VCaP (cell line): ENCODE data around the gene ZNF329.

ENCODE experiments used
- H3K27ac ChIP-seq: fragments of 450-650 bp; 2 replicates; pipeline ENCODE4 v1.5.1; 2017
- CTCF ChIP-seq: fragments of 450-650 bp; conservative IDR thresholded peaks from 2 replicates; pipeline ENCODE4 v1.5.1; 2017; ENCODE audit warnings: mild to moderate bottlenecking, moderate library complexity

The ZNF329 gene

GRCh38 chr19:58150328-58150921 lies at the start of gene ZNF329:
TSS of gene ZNF329 (minus strand) at chr19:58150789. CDS start at chr19:58129503, 21,286 bp downstream.
- peak within 1 kb of the TSS; percentile 97 for H3K27ac ChIP-seq
- no peak for TF ChIP-seq CTCF

- TF ChIP-seq CTCF = no peak
These were observed 46.5 kb upstream of the ZNF329 start for GRCh38 chr19:58196901-58197616.

GRCh38 chr19:58183817-58184215 lies 33.2 kb upstream of the ZNF329 start:
- H3K27ac ChIP-seq = peak overlapping the region; percentile 89
- TF ChIP-seq CTCF = no peak

More at GRCh38 chr19:58196901-58197616, 46.5 kb upstream of the ZNF329 start:
- H3K27ac ChIP-seq = no peak overlapping the region

DNA sequence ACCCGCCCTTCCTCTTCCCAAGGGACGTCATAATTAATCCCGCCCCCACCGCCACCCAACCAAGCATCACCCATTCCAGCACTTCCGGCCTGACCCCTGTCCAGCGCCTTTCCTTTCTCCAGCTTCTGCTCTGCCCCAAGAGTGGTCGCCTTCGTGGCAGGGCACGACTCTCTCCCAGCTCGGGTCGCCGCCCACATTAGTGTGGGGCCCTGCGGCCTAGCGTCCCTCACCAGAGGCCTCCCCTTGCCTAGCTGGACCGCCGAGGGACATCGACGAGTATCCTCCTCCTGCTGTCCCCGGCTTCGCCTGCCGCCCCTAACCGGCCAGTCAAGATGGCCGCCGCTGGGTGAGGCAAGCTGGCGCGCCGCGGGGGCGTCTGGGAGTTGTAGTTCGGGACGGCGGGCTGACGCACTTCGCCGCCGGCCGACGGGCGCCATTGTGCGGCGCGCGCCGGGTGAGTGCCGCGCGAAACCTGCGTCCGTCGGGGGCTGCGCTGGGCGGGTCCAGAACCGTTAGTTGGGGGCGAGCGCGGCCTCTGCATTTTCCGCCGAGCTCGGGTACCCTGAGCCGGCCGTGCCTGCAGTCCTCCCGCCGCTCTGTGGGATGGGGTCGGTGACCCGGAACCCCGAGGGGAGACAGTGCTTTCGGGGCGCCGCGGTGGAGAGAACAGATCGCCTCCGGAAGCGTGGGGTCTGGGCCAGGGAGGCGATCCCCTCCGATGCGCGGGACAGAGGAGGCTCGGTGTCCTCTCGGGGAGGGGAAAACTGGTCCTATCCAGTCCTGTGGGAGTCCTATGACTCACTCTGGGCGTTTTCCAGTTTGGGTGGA lies 32.6 kb upstream of the ZNF329 start, which contains the start of gene ZNF274:
Gene ZNF274 (plus strand): TSS at position 73 of the 828 bp plus-strand sequence. CDS start 905 bp downstream, outside the sequence.
- no peak for TF ChIP-seq CTCF

DNA sequence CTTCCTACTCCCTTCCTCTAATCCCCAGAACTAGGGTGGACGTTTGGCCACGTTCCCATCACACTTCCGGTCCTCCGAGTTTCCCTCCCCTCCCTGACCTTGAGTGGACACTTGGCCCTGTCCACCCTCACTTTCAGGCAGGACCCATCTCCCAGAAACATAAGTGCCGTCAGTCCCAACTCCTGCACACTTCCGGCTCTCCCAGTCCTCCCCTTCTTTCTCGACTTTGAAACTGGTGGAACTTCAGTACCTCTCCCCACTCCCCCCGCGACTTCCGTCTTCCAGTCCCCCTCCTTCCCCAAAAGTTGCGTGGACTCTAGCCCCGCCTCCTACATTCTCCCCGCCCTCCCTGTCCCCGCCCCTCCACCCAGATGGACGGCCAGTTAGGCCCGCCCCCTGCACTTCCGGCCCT lies 32.0 kb upstream of the ZNF329 start:
- no peak for TF ChIP-seq CTCF
- H3K27ac ChIP-seq = peak overlapping the region; percentile 89

More for the DNA sequence above, 32.6 kb upstream of the ZNF329 start, which contains the start of gene ZNF274:
- H3K27ac ChIP-seq = peak within 1 kb of the TSS; percentile 89

DNA sequence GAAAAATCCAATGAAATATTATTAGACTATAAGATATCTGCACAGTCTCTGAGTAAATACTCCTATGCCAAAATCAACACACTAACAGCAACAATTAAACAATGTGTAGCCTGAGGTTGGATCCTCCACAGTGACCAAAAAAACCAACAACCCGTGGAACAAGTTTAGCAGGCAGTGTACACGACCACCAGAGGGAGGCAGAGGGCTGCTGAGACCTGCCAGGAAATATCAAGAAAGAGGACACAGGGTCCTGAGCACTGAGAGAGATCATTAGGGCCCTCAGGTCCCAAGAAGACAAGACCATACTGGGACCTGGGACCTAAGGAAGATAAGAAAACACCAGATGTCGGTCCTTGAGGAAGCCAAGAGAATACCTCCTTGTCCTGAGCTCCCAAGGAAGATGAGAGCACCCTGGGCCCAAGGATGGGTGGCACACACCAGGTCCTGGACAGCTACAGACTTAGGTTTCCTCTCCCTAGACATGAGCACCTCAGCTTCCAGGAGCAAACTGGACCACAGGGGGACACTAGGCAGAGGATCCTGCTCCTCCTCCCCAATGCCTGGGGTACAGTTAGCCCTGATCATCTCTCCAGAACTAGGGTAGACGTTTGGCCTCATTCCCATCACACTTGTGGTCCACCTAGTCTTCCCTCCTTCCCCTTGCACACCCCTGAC lies 31.4 kb upstream of the ZNF329 start:
- H3K27ac ChIP-seq = peak overlapping the region; percentile 89
- peak; percentile 80 for TF ChIP-seq CTCF
